OCI-LY3 (cell line): Measurements from ENCODE around the gene PPIP5K2.

Source experiments
- H2AFZ ChIP-seq: fragments of 200-600, 300-600 bp; shearing (Covaris generic); 2 replicates; pipeline ENCODE4 v1.6.0; 2014; ENCODE audit warnings: antibody characterized with exemption, low read depth, low read length
- H3K27ac ChIP-seq: fragments of 200-600, 300-600 bp; sonication (generic); 2 replicates; pipeline ENCODE4 v1.5.1; 2014; ENCODE audit warnings: mild to moderate bottlenecking, low read length, moderate library complexity, mixed read lengths
- H3K27me3 ChIP-seq: fragments of 200-600, 300-600 bp; sonication (generic); 2 replicates; pipeline ENCODE4 v1.6.1; 2014; ENCODE audit warnings: low read depth, low read length, mixed read lengths
- H3K36me3 ChIP-seq: fragments of 200-600, 300-600 bp; sonication (generic); replicated peaks from 2 replicates; pipeline ENCODE3; 2014; ENCODE audit warnings: low read depth, low read length, mixed read lengths
- H3K4me1 ChIP-seq: fragments of 300-600, 200-600 bp; sonication (generic); 2 replicates; pipeline ENCODE4 v1.6.1; 2014; ENCODE audit warnings: low read length, mixed read lengths
- H3K4me2 ChIP-seq: fragments of 200-600, 300-600 bp; sonication (generic); 2 replicates; pipeline ENCODE4 v1.6.1; 2014; ENCODE audit warnings: low read length, mixed read lengths
- H3K4me3 ChIP-seq: fragments of 300-600, 200-600 bp; sonication (generic); 2 replicates; pipeline ENCODE4 v1.5.1; 2014; ENCODE audit warnings: antibody characterized with exemption, mild to moderate bottlenecking, low read length, moderate library complexity
- H3K79me2 ChIP-seq: fragments of 300-600, 200-600 bp; shearing (Covaris generic); 2 replicates; pipeline ENCODE4 v1.6.1; 2014; ENCODE audit warnings: mild to moderate bottlenecking, low read length, mixed read lengths
- H3K9ac ChIP-seq: fragments of 300-600, 200-600 bp; shearing (Covaris generic); 2 replicates; pipeline ENCODE4 v1.6.0; 2014; ENCODE audit warnings: mild to moderate bottlenecking, low read length, moderate library complexity
- H3K9me3 ChIP-seq: fragments of 200-600, 300-600 bp; shearing (Covaris generic); 2 replicates; pipeline ENCODE4 v1.6.1; 2014; ENCODE audit warnings: low read length, mixed read lengths; ENCODE audit not compliant: insufficient read depth
- H4K20me1 ChIP-seq: fragments of 200-600, 300-600 bp; sonication (generic); 2 replicates; pipeline ENCODE4 v1.6.1; 2016; ENCODE audit warnings: low read length, mixed read lengths; ENCODE audit not compliant: insufficient read depth
- EZH2phosphoT487 ChIP-seq: fragments of 200-600 bp; shearing (Covaris generic); IDR thresholded peaks from 2 replicates; pipeline ENCODE4 v1.6.1; 2018; ENCODE audit warnings: antibody characterized with exemption, mixed run types, low read depth
- TF ChIP-seq, protein P1 (sequence below): fragments of 200-600, 300-600 bp; sonication (generic); IDR thresholded peaks from 2 replicates; pipeline ENCODE4 v1.5.1; 2014; ENCODE audit warnings: antibody characterized with exemption, low read length, low read depth

Gene PPIP5K2

GRCh38 chr5:103237778-103238177 is 117.7 kb downstream of the PPIP5K2 start:
- Histone ChIP-seq H3K9me3 (no peaks in the 10 kb centered on the region), H4K20me1 (no peaks in the 10 kb centered on the region), H2AFZ (no peak overlapping the region), H3K4me3 (no peak overlapping the region), H3K4me1 (no peaks in the 10 kb centered on the region), H3K36me3 (no peaks in the 10 kb centered on the region), H3K4me2 (no peak overlapping the region), H3K27ac (no peak overlapping the region), H3K27me3 (no peaks in the 10 kb centered on the region), H3K79me2 (no peaks in the 10 kb centered on the region), H3K9ac (no peak overlapping the region)
- TF ChIP-seq EZH2phosphoT487, result no peak
- TF ChIP-seq, protein P1, sequence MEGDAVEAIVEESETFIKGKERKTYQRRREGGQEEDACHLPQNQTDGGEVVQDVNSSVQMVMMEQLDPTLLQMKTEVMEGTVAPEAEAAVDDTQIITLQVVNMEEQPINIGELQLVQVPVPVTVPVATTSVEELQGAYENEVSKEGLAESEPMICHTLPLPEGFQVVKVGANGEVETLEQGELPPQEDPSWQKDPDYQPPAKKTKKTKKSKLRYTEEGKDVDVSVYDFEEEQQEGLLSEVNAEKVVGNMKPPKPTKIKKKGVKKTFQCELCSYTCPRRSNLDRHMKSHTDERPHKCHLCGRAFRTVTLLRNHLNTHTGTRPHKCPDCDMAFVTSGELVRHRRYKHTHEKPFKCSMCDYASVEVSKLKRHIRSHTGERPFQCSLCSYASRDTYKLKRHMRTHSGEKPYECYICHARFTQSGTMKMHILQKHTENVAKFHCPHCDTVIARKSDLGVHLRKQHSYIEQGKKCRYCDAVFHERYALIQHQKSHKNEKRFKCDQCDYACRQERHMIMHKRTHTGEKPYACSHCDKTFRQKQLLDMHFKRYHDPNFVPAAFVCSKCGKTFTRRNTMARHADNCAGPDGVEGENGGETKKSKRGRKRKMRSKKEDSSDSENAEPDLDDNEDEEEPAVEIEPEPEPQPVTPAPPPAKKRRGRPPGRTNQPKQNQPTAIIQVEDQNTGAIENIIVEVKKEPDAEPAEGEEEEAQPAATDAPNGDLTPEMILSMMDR, result no peak

DNA sequence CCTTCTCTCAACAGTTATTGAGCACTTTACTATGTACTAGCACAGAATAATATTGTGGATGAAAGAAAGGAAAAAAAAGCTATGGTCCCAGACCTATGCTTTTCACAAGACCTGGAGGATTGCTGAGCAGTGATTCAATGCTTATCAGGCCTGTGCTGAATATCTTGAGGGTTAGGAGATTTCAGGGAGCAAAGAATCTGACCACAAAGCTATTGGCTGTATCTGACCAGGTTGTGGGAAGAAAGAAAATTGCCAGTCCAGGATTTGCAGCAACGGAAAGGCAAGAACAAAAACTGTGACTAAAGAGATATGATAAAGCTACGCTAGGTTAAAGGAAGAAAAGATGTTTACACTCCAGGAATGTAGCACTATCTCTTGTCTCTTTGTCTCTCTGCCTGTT is 123.6 kb downstream of the PPIP5K2 start:
- H3K9me3 ChIP-seq, result no peaks in the 10 kb centered on the region
- no peaks in the 10 kb centered on the region for H3K36me3 ChIP-seq
- peaks cover 10% of the 10 kb centered on the region for H3K4me1 ChIP-seq
- H4K20me1 ChIP-seq, result no peaks in the 10 kb centered on the region
- no peak overlapping the region for H2AFZ ChIP-seq
- H3K9ac ChIP-seq, result no peak overlapping the region
- TF ChIP-seq, protein P1, result no peak
- TF ChIP-seq EZH2phosphoT487, result no peak
- H3K4me2 ChIP-seq, result no peak overlapping the region
- no peak overlapping the region for H3K27ac ChIP-seq
- H3K4me3 ChIP-seq, result no peak overlapping the region
- H3K79me2 ChIP-seq, result no peaks in the 10 kb centered on the region
- no peaks in the 10 kb centered on the region for H3K27me3 ChIP-seq

DNA sequence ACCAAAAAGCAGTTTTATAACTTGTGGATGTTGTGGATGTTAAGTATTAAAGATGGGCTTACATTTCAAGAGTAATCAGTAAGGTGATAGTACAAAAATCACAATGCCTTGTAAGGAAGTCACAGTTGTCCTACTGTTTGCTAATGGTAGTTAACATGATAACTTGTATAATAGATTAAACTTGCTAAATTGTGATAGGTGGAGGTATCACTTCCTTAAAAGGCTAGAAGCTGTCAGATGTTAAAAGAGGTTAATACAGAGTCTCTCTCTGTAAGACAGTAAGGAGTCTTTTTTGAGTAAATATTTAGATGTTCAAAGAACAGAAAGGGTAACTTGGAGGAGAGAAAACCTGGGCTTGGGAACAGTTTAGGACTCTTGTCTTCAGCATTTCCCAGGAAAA is 124.3 kb downstream of the PPIP5K2 start:
- no peak overlapping the region for H3K27ac ChIP-seq
- H3K27me3 ChIP-seq, result no peaks in the 10 kb centered on the region
- no peaks in the 10 kb centered on the region for H3K79me2 ChIP-seq
- H3K9ac ChIP-seq, result no peak overlapping the region
- H2AFZ ChIP-seq, result no peak overlapping the region
- H3K9me3 ChIP-seq, result no peaks in the 10 kb centered on the region
- H3K4me3 ChIP-seq, result no peak overlapping the region
- H3K4me1 ChIP-seq, result peaks cover 10% of the 10 kb centered on the region
- TF ChIP-seq EZH2phosphoT487, result no peak
- TF ChIP-seq, protein P1, result no peak
- H4K20me1 ChIP-seq, result no peaks in the 10 kb centered on the region
- H3K4me2 ChIP-seq, result no peak overlapping the region
- no peaks in the 10 kb centered on the region for H3K36me3 ChIP-seq

DNA sequence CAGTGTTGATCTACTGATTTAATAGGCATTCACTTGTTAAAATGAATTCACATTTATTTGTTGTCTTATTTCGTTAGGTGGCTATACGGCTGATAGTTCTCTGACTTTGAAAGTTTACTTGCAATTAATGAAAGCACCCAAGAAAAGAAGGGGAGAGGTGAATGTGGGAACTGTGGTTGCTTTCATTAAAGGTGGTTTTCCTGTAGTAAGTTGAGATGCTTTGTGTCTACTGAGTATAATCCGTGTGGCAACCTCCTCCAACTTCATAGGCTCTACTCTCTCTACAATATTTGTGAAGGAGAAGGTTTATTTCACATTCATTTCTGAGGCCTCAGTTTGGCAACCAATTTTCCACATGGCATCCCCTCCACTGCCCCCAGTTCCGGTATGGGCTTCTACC is 125.7 kb downstream of the PPIP5K2 start:
- no peaks in the 10 kb centered on the region for H3K36me3 ChIP-seq
- H3K9ac ChIP-seq, result no peak overlapping the region
- no peaks in the 10 kb centered on the region for H3K9me3 ChIP-seq
- H4K20me1 ChIP-seq, result no peaks in the 10 kb centered on the region
- H3K27me3 ChIP-seq, result no peaks in the 10 kb centered on the region
- H3K27ac ChIP-seq, result no peak overlapping the region
- peaks cover 10% of the 10 kb centered on the region for H3K4me1 ChIP-seq
- no peak overlapping the region for H3K4me2 ChIP-seq
- TF ChIP-seq, protein P1, result no peak
- no peak for TF ChIP-seq EZH2phosphoT487
- H2AFZ ChIP-seq, result no peak overlapping the region
- H3K79me2 ChIP-seq, result no peaks in the 10 kb centered on the region
- H3K4me3 ChIP-seq, result no peak overlapping the region
